ENCODE measurements around the gene CHFR. TPM values are rescaled to one million over a fixed set of nuclear protein-coding genes. Genes with fewer than 3 reads are reported as not detected.

Gene CHFR
- total RNA-seq, 1 experiment from 2014 or later: 32.3 TPM

DNA sequence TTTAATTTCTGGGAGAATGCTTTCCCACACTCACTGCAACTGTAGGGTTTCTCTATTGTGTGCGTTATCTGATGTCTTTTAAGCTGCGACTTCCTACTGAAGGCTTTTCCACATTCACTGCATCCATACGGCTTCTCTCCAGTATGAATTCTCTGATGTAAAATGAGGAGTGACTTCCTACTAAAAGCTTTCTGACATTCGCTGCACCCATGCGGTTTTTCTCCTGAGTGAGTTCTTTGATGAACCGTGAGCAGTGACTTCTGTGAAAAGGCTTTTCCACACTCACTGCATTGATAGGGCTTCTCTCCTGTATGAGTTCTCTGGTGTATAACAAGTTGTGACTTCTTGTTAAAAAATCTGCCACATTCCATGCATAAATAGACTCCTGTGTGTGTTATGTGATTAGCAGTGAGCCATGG lies 39.0 kb upstream of the CHFR start:
- ChIA-PET POLR2A (no interaction called here), CTCF (no interaction called here)
- Mint-ChIP-seq H3K9me3 (ENCODE audit: unreplicated experiment) (peaks cover 73% of the 10 kb centered on the region), H3K4me3 (ENCODE audit: unreplicated experiment) (no peak overlapping the region), H3K27ac (ENCODE audit: unreplicated experiment) (no peak overlapping the region), H3K36me3 (ENCODE audit: insufficient read depth, unreplicated experiment) (peaks cover 26% of the 10 kb centered on the region), H3K4me1 (ENCODE audit: low read depth, unreplicated experiment) (no peaks in the 10 kb centered on the region), H3K27me3 (ENCODE audit: insufficient read depth, unreplicated experiment) (no peaks in the 10 kb centered on the region)
- peaks cover 55% of the 10 kb centered on the region for H3K9me3 ChIP-seq
- intact Hi-C loops (cut with micrococcal nuclease; ENCODE audit: unreplicated experiment): no loop called here
- no peak for DNase-seq
- no peaks in the 10 kb centered on the region for H3K36me3 ChIP-seq (ENCODE audit: control insufficient read depth, insufficient read depth, low read length)
- H3K4me1 ChIP-seq: no peaks in the 10 kb centered on the region
- no TSS peak for BruUV-seq (replicated peaks)
- TF ChIP-seq, protein P1, sequence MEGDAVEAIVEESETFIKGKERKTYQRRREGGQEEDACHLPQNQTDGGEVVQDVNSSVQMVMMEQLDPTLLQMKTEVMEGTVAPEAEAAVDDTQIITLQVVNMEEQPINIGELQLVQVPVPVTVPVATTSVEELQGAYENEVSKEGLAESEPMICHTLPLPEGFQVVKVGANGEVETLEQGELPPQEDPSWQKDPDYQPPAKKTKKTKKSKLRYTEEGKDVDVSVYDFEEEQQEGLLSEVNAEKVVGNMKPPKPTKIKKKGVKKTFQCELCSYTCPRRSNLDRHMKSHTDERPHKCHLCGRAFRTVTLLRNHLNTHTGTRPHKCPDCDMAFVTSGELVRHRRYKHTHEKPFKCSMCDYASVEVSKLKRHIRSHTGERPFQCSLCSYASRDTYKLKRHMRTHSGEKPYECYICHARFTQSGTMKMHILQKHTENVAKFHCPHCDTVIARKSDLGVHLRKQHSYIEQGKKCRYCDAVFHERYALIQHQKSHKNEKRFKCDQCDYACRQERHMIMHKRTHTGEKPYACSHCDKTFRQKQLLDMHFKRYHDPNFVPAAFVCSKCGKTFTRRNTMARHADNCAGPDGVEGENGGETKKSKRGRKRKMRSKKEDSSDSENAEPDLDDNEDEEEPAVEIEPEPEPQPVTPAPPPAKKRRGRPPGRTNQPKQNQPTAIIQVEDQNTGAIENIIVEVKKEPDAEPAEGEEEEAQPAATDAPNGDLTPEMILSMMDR (IDR thresholded peaks at IDR 0.05; ENCODE audit: insufficient read depth in 1 of 2, low read depth in 1 of 2, low read length in 1 of 2, severe bottlenecking in 1 of 2, unreplicated experiment in 1 of 2): no peak
- H3K27me3 ChIP-seq (replicated peaks; ENCODE audit: control insufficient read depth, insufficient read depth, low read length): no peaks in the 10 kb centered on the region
- no peak overlapping the region for H3K4me3 ChIP-seq (ENCODE audit: low read depth, low read length)

DNA sequence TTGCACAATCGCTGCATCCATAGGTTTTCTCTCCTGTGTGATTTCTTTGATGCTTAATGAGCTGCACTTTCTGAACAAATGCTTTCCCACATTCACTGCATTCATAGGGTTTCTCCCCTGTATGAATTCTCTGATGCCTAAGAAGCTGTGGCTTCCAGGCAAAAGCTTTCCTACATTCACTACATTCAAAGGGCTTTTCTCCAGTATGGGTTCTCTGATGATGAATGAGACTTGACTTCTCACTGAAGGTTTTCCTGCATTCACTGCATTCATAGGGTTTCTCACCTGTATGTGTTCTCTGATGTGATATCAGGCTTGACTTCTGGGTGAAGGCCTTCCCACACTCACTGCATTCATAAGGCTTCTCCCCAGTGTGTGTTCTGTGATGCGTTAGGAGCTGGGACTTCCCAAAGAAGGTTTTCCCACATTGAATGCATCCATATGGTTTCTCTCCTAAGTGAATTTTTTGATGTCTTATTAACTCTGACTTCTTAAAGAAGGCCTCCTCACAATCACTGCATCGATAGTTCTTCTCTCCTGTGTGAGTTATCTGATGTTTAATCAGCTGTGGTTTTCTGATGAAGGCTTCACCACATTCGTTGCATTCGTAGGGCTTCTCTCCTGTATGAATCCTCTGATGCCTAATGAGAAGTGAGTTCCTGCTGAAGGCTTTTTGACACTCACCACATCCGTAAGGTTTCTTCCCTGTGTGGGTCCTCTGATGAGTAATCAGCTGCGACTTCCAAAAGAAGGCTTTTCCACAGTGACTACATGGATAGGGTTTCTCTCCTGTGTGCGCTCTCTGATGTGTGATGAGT lies 38.4 kb upstream of the CHFR start:
- H3K9me3 ChIP-seq: peaks cover 53% of the 10 kb centered on the region
- no peaks in the 10 kb centered on the region for H3K4me1 ChIP-seq
- no peaks in the 10 kb centered on the region for H3K27me3 Mint-ChIP-seq (ENCODE audit: insufficient read depth, unreplicated experiment)
- no peaks in the 10 kb centered on the region for H3K27me3 ChIP-seq (replicated peaks; ENCODE audit: control insufficient read depth, insufficient read depth, low read length)
- H3K36me3 Mint-ChIP-seq (ENCODE audit: insufficient read depth, unreplicated experiment): peaks cover 26% of the 10 kb centered on the region
- CTCF ChIA-PET: no interaction called here
- no peak overlapping the region for H3K4me3 ChIP-seq (ENCODE audit: low read depth, low read length)
- POLR2A ChIA-PET: no interaction called here
- DNase-seq: no peak
- no peaks in the 10 kb centered on the region for H3K36me3 ChIP-seq (ENCODE audit: control insufficient read depth, insufficient read depth, low read length)
- H3K9me3 Mint-ChIP-seq (ENCODE audit: unreplicated experiment): peaks cover 70% of the 10 kb centered on the region
- TF ChIP-seq, protein P1 (IDR thresholded peaks at IDR 0.05; ENCODE audit: insufficient read depth in 1 of 2, low read depth in 1 of 2, low read length in 1 of 2, severe bottlenecking in 1 of 2, unreplicated experiment in 1 of 2): no peak
- intact Hi-C loops (cut with micrococcal nuclease; ENCODE audit: unreplicated experiment): no loop called here
- H3K4me3 Mint-ChIP-seq (ENCODE audit: unreplicated experiment): no peak overlapping the region
- no peak overlapping the region for H3K27ac Mint-ChIP-seq (ENCODE audit: unreplicated experiment)
- H3K4me1 Mint-ChIP-seq (ENCODE audit: low read depth, unreplicated experiment): no peaks in the 10 kb centered on the region
- no TSS peak for BruUV-seq (replicated peaks)

DNA sequence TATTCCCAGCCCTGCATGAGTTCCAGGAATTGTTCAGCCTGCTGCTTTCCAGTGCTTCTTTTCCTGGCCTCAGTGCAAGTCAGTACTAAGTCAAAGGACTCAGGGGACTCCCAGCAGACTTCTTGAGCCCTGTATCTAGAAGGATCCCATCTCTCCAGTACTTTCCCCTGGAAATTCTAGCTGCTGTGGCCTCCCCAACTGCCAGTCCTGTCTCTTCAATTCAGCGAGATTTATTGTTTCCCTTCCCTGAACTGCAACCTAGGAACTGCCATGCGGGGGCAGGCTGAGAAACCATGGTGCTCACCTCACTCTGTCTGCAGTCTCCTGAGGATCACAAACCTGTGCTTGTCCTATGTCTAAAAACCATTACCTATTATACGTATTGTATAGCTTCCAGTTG lies 37.0 kb upstream of the CHFR start:
- Mint-ChIP-seq H3K4me3 (ENCODE audit: unreplicated experiment) (no peak overlapping the region), H3K27ac (ENCODE audit: unreplicated experiment) (no peak overlapping the region), H3K36me3 (ENCODE audit: insufficient read depth, unreplicated experiment) (peaks cover 19% of the 10 kb centered on the region), H3K9me3 (ENCODE audit: unreplicated experiment) (peaks cover 60% of the 10 kb centered on the region), H3K4me1 (ENCODE audit: low read depth, unreplicated experiment) (no peaks in the 10 kb centered on the region), H3K27me3 (ENCODE audit: insufficient read depth, unreplicated experiment) (no peaks in the 10 kb centered on the region)
- peaks cover 48% of the 10 kb centered on the region for H3K9me3 ChIP-seq
- DNase-seq: no peak
- no peaks in the 10 kb centered on the region for H3K36me3 ChIP-seq (ENCODE audit: control insufficient read depth, insufficient read depth, low read length)
- no peaks in the 10 kb centered on the region for H3K27me3 ChIP-seq (replicated peaks; ENCODE audit: control insufficient read depth, insufficient read depth, low read length)
- BruUV-seq (replicated peaks): no TSS peak
- intact Hi-C loops (cut with micrococcal nuclease; ENCODE audit: unreplicated experiment): no loop called here
- POLR2A ChIA-PET: no interaction called here
- CTCF ChIA-PET: no interaction called here
- TF ChIP-seq, protein P1 (IDR thresholded peaks at IDR 0.05; ENCODE audit: insufficient read depth in 1 of 2, low read depth in 1 of 2, low read length in 1 of 2, severe bottlenecking in 1 of 2, unreplicated experiment in 1 of 2): no peak
- no peaks in the 10 kb centered on the region for H3K4me1 ChIP-seq
- H3K4me3 ChIP-seq (ENCODE audit: low read depth, low read length): no peak overlapping the region

Data from Caco-2 (cell line).